Lower lobe of right lung (tissue), 2 donors: Measurements from ENCODE around the gene NTHL1. TPM values are rescaled to one million over a fixed set of nuclear protein-coding genes. Genes with fewer than 3 reads are reported as not detected.
A peak's percentile ranks its signal among the peaks of the same experiment; 100 is the strongest.

Experiments used
- ATAC-seq, 2 donors: fragments of 200-7000 bp; cut with Tn5 transposase; one replicate each; pipeline ENCODE4 v1.9.1; 2020 to 2022; ENCODE audit warnings: mild to moderate bottlenecking in 2 of 2, moderate library complexity in 2 of 2
- DNase-seq: peaks from one replicate; pipeline ENCODE4 v3.0.0-alpha.2; 2020
- H3K27ac ChIP-seq: fragments of 200-600 bp; one replicate; pipeline ENCODE4 v1.8.0; 2022
- H3K27me3 ChIP-seq: fragments of 200-600 bp; one replicate; pipeline ENCODE4 v1.8.0; 2022; ENCODE audit warnings: low read depth
- H3K36me3 ChIP-seq: fragments of 200-600 bp; one replicate; pipeline ENCODE4 v1.8.0; 2022; ENCODE audit warnings: mild to moderate bottlenecking
- H3K4me1 ChIP-seq: fragments of 200-600 bp; one replicate; pipeline ENCODE4 v1.8.0; 2022
- H3K4me3 ChIP-seq: fragments of 200-600 bp; one replicate; pipeline ENCODE4 v1.8.0; 2022; ENCODE audit warnings: mild to moderate bottlenecking
- H3K9me3 ChIP-seq: fragments of 200-600 bp; one replicate; pipeline ENCODE4 v1.8.0; 2022
- intact Hi-C: fragments of 100-400 bp; cut with DNase I; formaldehyde crosslinking; loops from one replicate; pipeline ENCODE4 v1.11.0; 2022
- total RNA-seq: library from RNA; stranded (reverse); fragmentation: NEBNext Ultra II Directional; extraction: Animal tissue kit (Norgen Biotek cat#: 25700); gene quantifications from one replicate; pipeline ENCODE4 v1.2.1, GENCODE V29; 2021
- TF ChIP-seq, protein P1 (sequence below): fragments of 200-600 bp; IDR thresholded peaks from one replicate; pipeline ENCODE4 v1.8.0; 2022; ENCODE audit warnings: antibody characterized with exemption, mild to moderate bottlenecking
- donor health status: DM: no; HTN: yes; CAD: no; lungs with severe emphysema.

Gene NTHL1
- total RNA-seq, 1 donor from 2014 or later = 24.3 TPM

DNA sequence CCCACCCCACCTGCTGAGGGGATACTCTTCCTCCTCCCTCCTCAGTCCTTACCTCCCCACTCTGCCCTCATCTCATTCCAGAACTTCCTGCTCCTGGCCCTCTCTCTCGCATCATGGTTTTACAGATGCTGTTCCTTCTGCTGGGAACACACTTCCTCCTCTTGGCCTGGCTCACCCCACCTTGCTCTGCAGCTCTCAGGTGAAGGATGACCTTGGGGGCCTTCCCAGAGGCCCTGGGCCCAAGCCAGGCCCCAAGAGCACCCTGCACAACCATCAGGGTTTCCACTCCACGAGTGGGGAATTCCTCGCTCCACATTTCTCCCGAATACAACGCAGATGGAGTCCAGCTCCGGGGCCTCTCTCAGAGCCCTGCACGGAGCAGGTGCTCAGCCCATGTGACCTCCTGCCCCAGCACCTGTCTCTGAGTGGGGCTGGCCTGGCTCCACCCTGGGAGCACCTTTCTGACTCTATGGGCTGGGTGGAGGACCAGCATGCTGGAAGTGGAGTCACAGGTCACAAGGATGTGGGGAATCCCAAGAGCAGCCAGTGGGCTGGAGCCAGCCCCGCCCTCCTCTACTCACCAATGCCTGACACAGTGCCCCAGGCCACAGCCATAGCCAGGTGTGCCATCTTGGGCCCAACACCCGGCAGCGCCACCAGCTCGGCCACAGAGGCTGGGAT is 4.5 kb downstream of the NTHL1 start:
- no peak for DNase-seq
- TF ChIP-seq, protein P1, sequence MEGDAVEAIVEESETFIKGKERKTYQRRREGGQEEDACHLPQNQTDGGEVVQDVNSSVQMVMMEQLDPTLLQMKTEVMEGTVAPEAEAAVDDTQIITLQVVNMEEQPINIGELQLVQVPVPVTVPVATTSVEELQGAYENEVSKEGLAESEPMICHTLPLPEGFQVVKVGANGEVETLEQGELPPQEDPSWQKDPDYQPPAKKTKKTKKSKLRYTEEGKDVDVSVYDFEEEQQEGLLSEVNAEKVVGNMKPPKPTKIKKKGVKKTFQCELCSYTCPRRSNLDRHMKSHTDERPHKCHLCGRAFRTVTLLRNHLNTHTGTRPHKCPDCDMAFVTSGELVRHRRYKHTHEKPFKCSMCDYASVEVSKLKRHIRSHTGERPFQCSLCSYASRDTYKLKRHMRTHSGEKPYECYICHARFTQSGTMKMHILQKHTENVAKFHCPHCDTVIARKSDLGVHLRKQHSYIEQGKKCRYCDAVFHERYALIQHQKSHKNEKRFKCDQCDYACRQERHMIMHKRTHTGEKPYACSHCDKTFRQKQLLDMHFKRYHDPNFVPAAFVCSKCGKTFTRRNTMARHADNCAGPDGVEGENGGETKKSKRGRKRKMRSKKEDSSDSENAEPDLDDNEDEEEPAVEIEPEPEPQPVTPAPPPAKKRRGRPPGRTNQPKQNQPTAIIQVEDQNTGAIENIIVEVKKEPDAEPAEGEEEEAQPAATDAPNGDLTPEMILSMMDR = no peak
- intact Hi-C loops = no loop called here
- peaks cover 89% of the 10 kb centered on the region for H3K4me1 ChIP-seq
- H3K4me3 ChIP-seq = peak overlapping the region; percentile 39
- ATAC-seq = peak; percentile 1 to 19
- peak overlapping the region; percentile 80 for H3K27ac ChIP-seq
- H3K36me3 ChIP-seq = peaks cover 7% of the 10 kb centered on the region
- no peaks in the 10 kb centered on the region for H3K9me3 ChIP-seq
- H3K27me3 ChIP-seq = no peaks in the 10 kb centered on the region

DNA sequence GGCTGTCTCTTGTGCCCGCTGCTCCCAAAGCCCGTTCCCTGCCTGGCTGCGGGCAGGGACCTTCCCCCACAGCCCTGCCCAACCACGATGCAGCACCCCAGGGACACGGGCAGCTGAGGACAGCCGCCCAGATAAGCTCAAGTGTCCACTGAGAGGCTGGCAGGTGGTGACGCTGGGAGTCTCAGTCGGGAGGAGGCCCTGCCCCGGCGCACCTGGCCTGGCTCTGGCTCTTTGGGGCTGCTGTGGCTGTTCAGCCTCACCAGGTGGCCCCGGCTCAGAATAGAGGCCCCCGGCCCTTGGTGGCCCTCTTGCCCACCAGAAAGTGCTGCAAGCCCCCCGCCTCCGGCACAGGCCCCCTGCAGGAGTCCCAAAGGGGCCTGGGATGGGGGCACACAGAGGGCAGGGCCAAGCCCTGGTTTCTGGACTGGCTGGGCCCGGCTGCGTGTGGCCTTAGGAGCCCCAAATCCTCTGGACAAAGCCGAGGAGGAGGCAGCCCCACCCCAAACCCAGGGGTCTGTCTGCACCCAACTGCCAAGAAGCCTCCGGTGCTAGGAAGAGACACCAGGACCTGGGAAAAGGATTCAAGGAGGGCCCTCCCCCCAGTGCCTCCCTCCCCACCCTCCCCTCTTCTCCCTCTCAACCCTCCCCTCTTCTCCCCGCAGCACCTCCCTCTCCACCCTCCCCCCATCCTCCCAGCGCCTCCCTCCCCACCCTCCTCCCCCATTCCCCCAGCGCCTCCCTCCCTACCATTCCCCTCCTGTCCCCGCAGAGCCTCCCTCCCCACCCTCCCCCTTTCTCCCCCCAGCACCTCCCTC is 5.3 kb downstream of the NTHL1 start:
- Histone ChIP-seq H3K9me3 (no peaks in the 10 kb centered on the region), H3K4me1 (peaks cover 96% of the 10 kb centered on the region), H3K27ac (peak overlapping the region; percentile 92), H3K27me3 (no peaks in the 10 kb centered on the region), H3K4me3 (peak overlapping the region; percentile 30), H3K36me3 (peaks cover 14% of the 10 kb centered on the region)
- DNase-seq (peak; percentile 90), ATAC-seq (peak; percentile 80 to 87)
- TF ChIP-seq, protein P1 = no peak
- intact Hi-C loops = no loop called here

DNA sequence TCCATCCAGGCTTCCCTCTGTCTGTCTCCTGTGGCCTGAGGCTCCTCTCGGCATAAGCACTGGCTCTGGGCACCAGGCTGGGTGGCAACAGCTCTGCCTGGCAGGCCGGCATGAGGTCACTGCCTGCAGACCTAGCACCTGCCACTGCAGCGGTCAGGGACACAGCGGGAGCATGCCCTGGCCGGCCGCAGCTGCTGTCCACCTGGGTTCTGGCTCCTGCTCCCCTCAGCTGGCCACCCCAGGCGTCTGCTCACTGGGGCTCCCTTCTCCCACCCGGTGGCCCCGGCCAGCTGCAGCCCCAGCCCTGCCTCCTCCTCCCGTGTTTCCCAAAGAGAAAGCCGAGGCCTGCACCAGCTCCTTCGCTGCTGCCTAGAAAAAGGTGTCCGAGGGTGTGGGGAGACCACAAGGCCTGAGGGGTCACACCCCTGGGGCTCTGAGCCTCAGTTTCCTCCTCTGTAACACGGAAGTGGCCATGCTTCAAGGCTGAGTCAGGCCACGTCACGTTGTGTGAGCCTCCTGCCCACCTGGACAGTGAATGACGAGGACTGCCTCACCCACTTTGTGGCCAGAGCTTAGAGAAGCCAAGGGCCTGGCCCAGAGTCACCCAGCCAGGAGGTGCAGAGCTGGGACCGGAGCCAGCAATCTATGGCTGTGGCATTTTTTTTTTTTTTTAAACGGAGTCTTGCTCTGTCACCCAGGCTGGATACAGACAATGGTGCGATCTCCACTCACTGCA is 6.7 kb downstream of the NTHL1 start:
- DNase-seq (peak; percentile 83), ATAC-seq (peak; percentile 34 to 50)
- H3K27me3 ChIP-seq = no peaks in the 10 kb centered on the region
- peaks cover 27% of the 10 kb centered on the region for H3K36me3 ChIP-seq
- H3K27ac ChIP-seq = peak overlapping the region; percentile 92
- TF ChIP-seq, protein P1 = no peak
- H3K4me3 ChIP-seq = no peak overlapping the region
- peaks cover 97% of the 10 kb centered on the region for H3K4me1 ChIP-seq
- intact Hi-C loops = no loop called here
- no peaks in the 10 kb centered on the region for H3K9me3 ChIP-seq

DNA sequence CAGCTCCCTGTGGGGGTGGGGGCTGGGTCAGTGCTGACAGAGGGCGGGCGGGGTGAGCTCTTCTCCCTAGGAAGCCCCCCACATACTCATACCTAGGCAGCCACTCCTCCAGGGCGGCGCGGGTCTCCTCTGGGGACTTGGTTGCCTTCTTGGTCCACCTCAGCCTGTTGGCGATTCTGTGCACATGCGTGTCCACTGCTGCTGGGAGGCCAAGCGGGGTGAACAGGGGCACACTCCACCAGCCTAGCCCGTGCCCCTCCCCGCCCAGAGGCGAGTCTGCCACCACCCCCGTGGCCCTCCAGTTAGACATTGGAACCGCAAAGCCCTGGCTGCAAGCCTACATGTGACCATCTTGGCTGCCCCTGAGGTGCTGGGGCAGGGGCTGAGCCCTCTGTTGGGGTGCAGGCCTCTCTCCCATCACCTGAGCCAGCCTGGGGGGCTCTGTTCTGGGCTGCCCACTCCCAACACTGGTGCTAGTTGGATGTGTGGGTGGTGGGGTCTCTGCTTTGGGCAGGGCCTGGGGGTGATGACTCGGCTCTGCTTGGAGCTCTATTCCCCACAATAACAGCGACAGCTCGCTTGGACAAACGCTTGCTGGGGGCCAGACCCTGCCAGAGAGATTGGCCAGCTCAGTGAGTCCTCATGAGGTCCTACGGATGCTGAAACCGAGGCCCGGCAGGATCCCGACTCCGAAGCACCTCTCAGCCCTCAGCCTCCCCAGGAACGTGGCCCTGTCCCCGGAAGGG is 7.4 kb downstream of the NTHL1 start:
- intact Hi-C loops = no loop called here
- Histone ChIP-seq H3K36me3 (peaks cover 33% of the 10 kb centered on the region), H3K9me3 (no peaks in the 10 kb centered on the region), H3K4me1 (peaks cover 97% of the 10 kb centered on the region), H3K27me3 (no peaks in the 10 kb centered on the region), H3K27ac (peak overlapping the region; percentile 92), H3K4me3 (peak overlapping the region; percentile 31)
- DNase-seq (no peak), ATAC-seq (no peak)
- TF ChIP-seq, protein P1 = no peak
